ENCODE data around the gene RSL24D1. TPM values are rescaled to one million over a fixed set of nuclear protein-coding genes. Genes with fewer than 3 reads are reported as not detected.

Gene RSL24D1
- total and polyA plus RNA-seq, 9 donors: 86.7 to 190 (median 117) TPM

DNA sequence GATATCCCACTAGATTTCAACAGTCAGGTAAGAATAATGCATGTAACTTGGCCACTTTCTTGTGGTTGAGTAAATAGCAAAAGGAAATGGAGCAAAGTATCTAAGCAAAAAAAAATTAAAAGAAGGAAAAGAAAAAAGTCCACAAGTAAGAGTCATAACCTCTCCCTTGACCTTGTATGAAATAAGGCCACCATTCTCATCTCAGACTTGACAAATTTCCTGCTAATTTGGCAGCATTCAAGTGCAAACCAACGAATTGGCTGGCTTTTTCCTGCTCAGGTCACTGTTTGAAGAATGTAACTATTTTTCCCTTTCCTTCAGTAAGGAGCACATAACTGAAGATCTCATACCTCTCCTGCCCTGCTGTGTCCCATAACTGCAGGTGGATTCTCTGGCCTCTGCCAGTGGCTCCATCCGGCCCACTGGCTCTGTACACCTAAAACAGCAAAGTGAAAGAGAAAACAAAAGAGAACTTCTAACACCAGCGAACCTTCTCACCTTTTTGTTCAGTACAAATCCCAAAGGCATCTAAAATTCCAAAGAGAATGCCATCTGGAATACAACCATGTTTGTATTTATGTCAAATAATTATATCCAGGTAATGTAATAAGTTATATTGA, 33.4 kb upstream of the RSL24D1 start:
- no peak for DNase-seq
- WGBS, 3 donors: 58 to 62% (median 60%) methylated on average over 3 of the region's 3 CpGs
- no peak for TF ChIP-seq POLR2A (IDR thresholded peaks at IDR 0.05)
- TF ChIP-seq, protein P1, sequence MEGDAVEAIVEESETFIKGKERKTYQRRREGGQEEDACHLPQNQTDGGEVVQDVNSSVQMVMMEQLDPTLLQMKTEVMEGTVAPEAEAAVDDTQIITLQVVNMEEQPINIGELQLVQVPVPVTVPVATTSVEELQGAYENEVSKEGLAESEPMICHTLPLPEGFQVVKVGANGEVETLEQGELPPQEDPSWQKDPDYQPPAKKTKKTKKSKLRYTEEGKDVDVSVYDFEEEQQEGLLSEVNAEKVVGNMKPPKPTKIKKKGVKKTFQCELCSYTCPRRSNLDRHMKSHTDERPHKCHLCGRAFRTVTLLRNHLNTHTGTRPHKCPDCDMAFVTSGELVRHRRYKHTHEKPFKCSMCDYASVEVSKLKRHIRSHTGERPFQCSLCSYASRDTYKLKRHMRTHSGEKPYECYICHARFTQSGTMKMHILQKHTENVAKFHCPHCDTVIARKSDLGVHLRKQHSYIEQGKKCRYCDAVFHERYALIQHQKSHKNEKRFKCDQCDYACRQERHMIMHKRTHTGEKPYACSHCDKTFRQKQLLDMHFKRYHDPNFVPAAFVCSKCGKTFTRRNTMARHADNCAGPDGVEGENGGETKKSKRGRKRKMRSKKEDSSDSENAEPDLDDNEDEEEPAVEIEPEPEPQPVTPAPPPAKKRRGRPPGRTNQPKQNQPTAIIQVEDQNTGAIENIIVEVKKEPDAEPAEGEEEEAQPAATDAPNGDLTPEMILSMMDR (IDR thresholded peaks at IDR 0.05): no peak
- no peak for TF ChIP-seq EP300 (IDR thresholded peaks at IDR 0.05)
- Histone ChIP-seq H3K9me3 (no peaks in the 10 kb centered on the region), H3K36me3 (no peaks in the 10 kb centered on the region), H3K27me3 (no peaks in the 10 kb centered on the region), H3K4me1 (ENCODE audit: insufficient read depth) (no peaks in the 10 kb centered on the region), H3K4me3 (no peak overlapping the region), H3K27ac (no peak overlapping the region)
- intact Hi-C loops (cut with DNase I): no loop called here

DNA sequence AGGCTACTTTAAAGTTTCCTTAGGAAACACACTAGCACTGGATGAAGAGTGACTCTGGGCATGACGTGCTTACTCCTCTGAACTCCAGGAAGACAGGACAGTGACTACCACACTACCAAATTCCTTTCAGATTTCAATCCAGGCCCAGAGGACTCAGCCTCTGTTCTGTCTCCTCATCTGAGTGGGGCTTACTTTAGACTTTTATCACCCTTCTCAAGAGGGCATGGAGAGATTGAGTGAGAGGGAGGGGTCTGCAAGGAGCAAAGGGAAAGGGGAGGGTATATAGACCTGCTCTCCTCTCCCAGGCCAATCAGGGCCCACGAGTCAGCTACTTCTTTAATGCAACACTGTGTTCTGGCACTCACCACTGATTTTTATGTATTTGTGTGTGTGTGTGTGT, 29.4 kb upstream of the RSL24D1 start:
- WGBS, 3 donors: 89 to 93% (median 89%) methylated on average over 2 of the region's 2 CpGs
- no peak overlapping the region for H3K27ac ChIP-seq
- H3K9me3 ChIP-seq: no peaks in the 10 kb centered on the region
- H3K27me3 ChIP-seq: no peaks in the 10 kb centered on the region
- intact Hi-C loops (cut with DNase I): loop anchor here in 1 of 4 donors (10.0 kb wide), 1 partner anchor 59 kb away; the partner anchor contains the start of gene RAB27A
- no peak overlapping the region for H3K4me3 ChIP-seq
- DNase-seq: no peak
- no peak for TF ChIP-seq EP300 (IDR thresholded peaks at IDR 0.05)
- TF ChIP-seq POLR2A (IDR thresholded peaks at IDR 0.05): no peak
- TF ChIP-seq, protein P1 (IDR thresholded peaks at IDR 0.05): no peak
- H3K4me1 ChIP-seq (ENCODE audit: insufficient read depth): no peaks in the 10 kb centered on the region
- H3K36me3 ChIP-seq: no peaks in the 10 kb centered on the region

DNA sequence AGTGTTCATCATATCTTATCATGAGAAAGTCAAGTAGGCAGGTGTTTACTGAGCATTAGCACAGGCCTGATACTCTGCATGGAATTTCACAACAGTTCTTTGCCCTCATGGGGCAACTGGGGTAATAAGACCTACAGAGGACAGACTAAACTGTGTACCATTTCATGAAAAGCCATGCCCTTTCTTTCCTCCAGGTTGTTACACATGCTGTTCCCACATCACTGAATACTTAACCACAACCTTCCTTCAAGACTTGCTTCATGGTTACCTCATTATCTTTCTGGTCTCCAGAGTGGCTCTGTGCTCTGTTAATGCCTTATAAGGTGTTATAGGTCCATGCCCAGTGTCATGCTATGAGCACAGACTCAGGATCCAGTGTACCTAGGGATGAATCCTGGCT, 28.2 kb upstream of the RSL24D1 start:
- Histone ChIP-seq H3K27me3 (no peaks in the 10 kb centered on the region), H3K36me3 (no peaks in the 10 kb centered on the region), H3K27ac (no peak overlapping the region), H3K9me3 (no peaks in the 10 kb centered on the region), H3K4me3 (no peak overlapping the region), H3K4me1 (ENCODE audit: insufficient read depth) (no peaks in the 10 kb centered on the region)
- intact Hi-C loops (cut with DNase I): loop anchor here in 2 of 4 donors (5.0 to 10.0 kb wide), 2 partner anchors 60 to 67 kb away; partner anchors contain the start of gene RAB27A (in 1 of the 2)
- TF ChIP-seq, protein P1 (IDR thresholded peaks at IDR 0.05): no peak
- no peak for TF ChIP-seq POLR2A (IDR thresholded peaks at IDR 0.05)
- no peak for TF ChIP-seq EP300 (IDR thresholded peaks at IDR 0.05)
- DNase-seq: no peak

DNA sequence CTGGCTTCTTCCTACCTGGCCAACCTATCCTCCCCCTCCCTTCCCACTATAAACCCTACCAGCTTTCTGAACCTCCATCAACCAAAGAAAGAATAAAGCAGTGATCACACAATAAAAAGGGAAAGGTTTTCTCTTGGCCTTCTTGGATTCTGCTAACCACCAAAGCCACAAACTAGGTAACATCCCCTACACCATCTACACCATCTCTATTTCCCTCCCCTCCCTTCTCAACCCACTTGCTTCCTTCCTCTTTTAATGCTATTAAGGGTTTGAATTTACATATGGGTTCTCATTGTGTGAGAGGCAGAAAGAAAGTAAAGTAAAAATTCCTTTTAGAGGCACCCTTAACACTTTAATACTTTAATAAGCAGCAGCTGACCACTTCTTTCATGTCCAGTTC, 25.8 kb upstream of the RSL24D1 start:
- intact Hi-C loops (cut with DNase I): loop anchor here in 2 of 4 donors (1.0 to 10.0 kb wide), 3 partner anchors 26 to 70 kb away; partner anchors contain the start of gene RAB27A (in 1 of the 2)
- H3K27ac ChIP-seq: no peak overlapping the region

More for the DNA sequence above, 25.8 kb upstream of the RSL24D1 start:
- no peaks in the 10 kb centered on the region for H3K27me3 ChIP-seq
- H3K9me3 ChIP-seq: no peaks in the 10 kb centered on the region
- TF ChIP-seq POLR2A (IDR thresholded peaks at IDR 0.05) (no peak), EP300 (IDR thresholded peaks at IDR 0.05) (no peak)
- TF ChIP-seq, protein P1 (IDR thresholded peaks at IDR 0.05): no peak
- no peaks in the 10 kb centered on the region for H3K4me1 ChIP-seq (ENCODE audit: insufficient read depth)
- H3K36me3 ChIP-seq: no peaks in the 10 kb centered on the region
- H3K4me3 ChIP-seq: no peak overlapping the region
- DNase-seq: no peak
